Nephron (organoid): ENCODE results near the gene SYT7.

Source experiments
- H3K27ac Mint-ChIP-seq, 3 experiments: 2 replicates each; pipeline ENCODE4 v1.8.0; 2020; ENCODE audit warnings: mixed read lengths in 3 of 3, mild to moderate bottlenecking in 2 of 3, moderate library complexity in 1 of 3
- H3K27me3 Mint-ChIP-seq: 2 replicates; pipeline ENCODE4 v1.8.0; 2021; ENCODE audit warnings: low read depth, mild to moderate bottlenecking, moderate library complexity, mixed read lengths
- H3K36me3 Mint-ChIP-seq: 2 replicates; pipeline ENCODE4 v1.8.0; 2020; ENCODE audit warnings: low read depth, mixed read lengths
- H3K4me1 Mint-ChIP-seq: 2 replicates; pipeline ENCODE4 v1.8.0; 2020; ENCODE audit warnings: mixed read lengths
- H3K4me3 Mint-ChIP-seq, 3 experiments: 2 replicates each; pipeline ENCODE4 v1.8.0; 2020; ENCODE audit warnings: mild to moderate bottlenecking in 3 of 3, mixed read lengths in 3 of 3, moderate library complexity in 2 of 3
- H3K9me3 Mint-ChIP-seq: 2 replicates; pipeline ENCODE4 v1.8.0; 2020; ENCODE audit warnings: mixed read lengths
- TF ChIP-seq, protein P1 (sequence below), 3 experiments: fragments of 200-600 bp; sonication (generic); IDR thresholded peaks; one replicate each; pipeline ENCODE4 v1.5.0; 2021; ENCODE audit warnings: antibody characterized with exemption in 3 of 3; ENCODE audit not compliant: unreplicated experiment in 3 of 3

Gene SYT7

DNA sequence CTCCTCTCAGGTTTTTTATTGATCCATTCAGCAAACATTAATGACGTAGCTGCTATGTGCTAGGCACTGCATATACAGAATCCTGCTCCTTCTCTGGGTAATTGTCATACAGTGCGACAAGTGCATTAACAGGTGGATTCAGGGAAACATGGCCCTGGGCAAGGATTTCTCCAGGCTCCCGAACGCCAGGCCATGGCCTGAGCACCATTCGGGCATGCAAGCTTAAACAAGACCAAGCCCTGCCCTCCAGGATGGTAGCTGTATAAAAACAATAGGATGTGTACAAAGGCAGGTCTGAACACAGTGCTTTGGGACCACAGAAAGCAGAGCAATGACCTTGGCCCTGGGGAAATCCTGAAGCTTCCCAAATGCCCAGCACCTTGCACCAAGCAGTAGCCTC is 9.1 kb upstream of the SYT7 start:
- Mint-ChIP-seq H3K27me3 (peaks cover 33% of the 10 kb centered on the region), H3K4me3 (peak overlapping the region in 2 of 3 experiments; percentile 4 to 67), H3K4me1 (peaks cover 33% of the 10 kb centered on the region), H3K9me3 (no peaks in the 10 kb centered on the region), H3K27ac (no peak overlapping the region), H3K36me3 (no peaks in the 10 kb centered on the region)
- TF ChIP-seq, protein P1, sequence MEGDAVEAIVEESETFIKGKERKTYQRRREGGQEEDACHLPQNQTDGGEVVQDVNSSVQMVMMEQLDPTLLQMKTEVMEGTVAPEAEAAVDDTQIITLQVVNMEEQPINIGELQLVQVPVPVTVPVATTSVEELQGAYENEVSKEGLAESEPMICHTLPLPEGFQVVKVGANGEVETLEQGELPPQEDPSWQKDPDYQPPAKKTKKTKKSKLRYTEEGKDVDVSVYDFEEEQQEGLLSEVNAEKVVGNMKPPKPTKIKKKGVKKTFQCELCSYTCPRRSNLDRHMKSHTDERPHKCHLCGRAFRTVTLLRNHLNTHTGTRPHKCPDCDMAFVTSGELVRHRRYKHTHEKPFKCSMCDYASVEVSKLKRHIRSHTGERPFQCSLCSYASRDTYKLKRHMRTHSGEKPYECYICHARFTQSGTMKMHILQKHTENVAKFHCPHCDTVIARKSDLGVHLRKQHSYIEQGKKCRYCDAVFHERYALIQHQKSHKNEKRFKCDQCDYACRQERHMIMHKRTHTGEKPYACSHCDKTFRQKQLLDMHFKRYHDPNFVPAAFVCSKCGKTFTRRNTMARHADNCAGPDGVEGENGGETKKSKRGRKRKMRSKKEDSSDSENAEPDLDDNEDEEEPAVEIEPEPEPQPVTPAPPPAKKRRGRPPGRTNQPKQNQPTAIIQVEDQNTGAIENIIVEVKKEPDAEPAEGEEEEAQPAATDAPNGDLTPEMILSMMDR (IDR thresholded peaks at IDR 0.05; ENCODE audit: unreplicated experiment in 3 of 3): no peak

DNA sequence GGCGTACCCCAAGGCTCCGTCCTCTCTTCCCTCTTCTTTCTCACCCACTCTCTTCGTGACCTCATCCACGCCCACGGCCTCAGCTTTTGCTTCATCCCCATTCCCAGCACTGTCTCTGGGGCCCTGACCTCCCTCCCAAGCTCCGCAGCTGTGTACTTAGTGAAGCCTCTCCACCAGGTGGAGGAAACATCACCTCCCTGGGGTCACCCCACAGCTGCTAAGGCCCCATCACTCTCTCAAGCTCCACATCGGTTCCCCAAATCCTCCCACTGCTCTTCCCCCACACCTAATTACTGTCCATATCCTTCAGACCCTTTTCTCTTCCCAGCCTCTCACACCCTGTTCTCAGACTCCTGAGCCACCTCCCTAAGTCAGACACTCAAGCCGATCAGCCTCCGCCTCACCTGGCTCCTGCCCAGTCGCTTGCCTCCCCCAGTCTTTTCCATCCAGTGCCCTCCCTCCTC is 7.9 kb upstream of the SYT7 start:
- H3K27me3 Mint-ChIP-seq: peaks cover 33% of the 10 kb centered on the region
- no peaks in the 10 kb centered on the region for H3K9me3 Mint-ChIP-seq
- no peaks in the 10 kb centered on the region for H3K36me3 Mint-ChIP-seq
- TF ChIP-seq, protein P1 (IDR thresholded peaks at IDR 0.05; ENCODE audit: unreplicated experiment in 3 of 3): no peak
- peak overlapping the region; percentile 30 to 72 (median 61) for H3K4me3 Mint-ChIP-seq
- H3K4me1 Mint-ChIP-seq: peaks cover 27% of the 10 kb centered on the region
- no peak overlapping the region for H3K27ac Mint-ChIP-seq

- H3K4me3 Mint-ChIP-seq: peak overlapping the region; percentile 30 to 61 (median 42)
- TF ChIP-seq, protein P1 (IDR thresholded peaks at IDR 0.05; ENCODE audit: unreplicated experiment in 3 of 3): no peak
Observed at GRCh38 chr11:61587951-61588727, 7.3 kb upstream of the SYT7 start.

DNA sequence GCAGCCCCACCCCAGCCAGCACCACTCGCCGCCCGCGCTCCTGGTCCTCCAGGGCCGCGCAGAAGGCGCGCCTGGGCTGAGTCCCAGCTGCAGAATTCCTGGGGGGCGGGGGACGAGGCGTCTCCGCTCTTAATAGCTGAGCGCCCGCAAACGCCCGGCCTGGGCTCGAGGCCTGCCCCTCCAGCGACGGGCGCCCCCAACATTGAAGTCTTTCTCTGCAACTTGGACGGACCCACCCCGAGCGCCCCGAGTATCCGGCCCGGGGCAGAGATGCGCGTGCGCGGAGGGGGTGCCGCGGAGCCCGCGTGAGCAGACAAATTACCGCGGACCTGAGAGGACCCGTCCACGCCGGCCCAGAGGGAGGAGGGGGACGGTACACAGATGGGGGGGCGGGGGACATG is 6.7 kb upstream of the SYT7 start:
- Mint-ChIP-seq H3K27ac (no peak overlapping the region), H3K9me3 (no peaks in the 10 kb centered on the region), H3K27me3 (peaks cover 45% of the 10 kb centered on the region), H3K36me3 (no peaks in the 10 kb centered on the region), H3K4me1 (peaks cover 25% of the 10 kb centered on the region), H3K4me3 (peak overlapping the region in 1 of 3 experiments; percentile 45)
- TF ChIP-seq, protein P1 (IDR thresholded peaks at IDR 0.05; ENCODE audit: unreplicated experiment in 3 of 3): no peak

More at GRCh38 chr11:61587951-61588727, 7.3 kb upstream of the SYT7 start:
- Mint-ChIP-seq H3K27ac (no peak overlapping the region), H3K4me1 (peaks cover 27% of the 10 kb centered on the region), H3K27me3 (peaks cover 39% of the 10 kb centered on the region), H3K9me3 (no peaks in the 10 kb centered on the region), H3K36me3 (no peaks in the 10 kb centered on the region)

GRCh38 chr11:61586792-61587430 is 6.0 kb upstream of the SYT7 start:
- H3K4me1 Mint-ChIP-seq: peaks cover 25% of the 10 kb centered on the region
- no peaks in the 10 kb centered on the region for H3K36me3 Mint-ChIP-seq
- no peak overlapping the region for H3K27ac Mint-ChIP-seq
- TF ChIP-seq, protein P1 (IDR thresholded peaks at IDR 0.05; ENCODE audit: unreplicated experiment in 3 of 3): no peak
- H3K27me3 Mint-ChIP-seq: peaks cover 46% of the 10 kb centered on the region
- H3K9me3 Mint-ChIP-seq: no peaks in the 10 kb centered on the region
- peak overlapping the region in 2 of 3 experiments; percentile 9 to 22 for H3K4me3 Mint-ChIP-seq
